ENCODE data around the gene CSNK1A1.

DNA sequence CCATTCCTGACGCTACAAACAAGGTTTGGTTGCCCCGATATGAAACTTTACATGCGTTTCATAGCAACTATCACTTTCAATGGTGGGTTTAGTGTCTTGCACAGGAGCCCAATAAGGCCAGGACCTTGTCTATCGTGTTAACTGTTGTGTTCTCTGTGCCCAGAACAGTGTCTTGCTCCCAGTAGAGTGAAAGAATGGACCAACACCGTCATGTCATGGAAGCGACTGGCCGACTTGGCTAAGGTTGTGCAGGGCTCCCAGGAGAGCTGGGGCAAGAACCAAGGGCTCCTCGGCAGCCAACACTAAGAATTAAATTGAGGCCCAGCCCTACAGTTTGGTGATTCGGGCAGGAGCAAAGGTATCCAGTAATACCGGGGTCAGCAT lies 29.6 kb upstream of the CSNK1A1 start:
- TF ChIP-seq POLR2A (IDR thresholded peaks at IDR 0.05): no peak
- TF ChIP-seq, protein P1, sequence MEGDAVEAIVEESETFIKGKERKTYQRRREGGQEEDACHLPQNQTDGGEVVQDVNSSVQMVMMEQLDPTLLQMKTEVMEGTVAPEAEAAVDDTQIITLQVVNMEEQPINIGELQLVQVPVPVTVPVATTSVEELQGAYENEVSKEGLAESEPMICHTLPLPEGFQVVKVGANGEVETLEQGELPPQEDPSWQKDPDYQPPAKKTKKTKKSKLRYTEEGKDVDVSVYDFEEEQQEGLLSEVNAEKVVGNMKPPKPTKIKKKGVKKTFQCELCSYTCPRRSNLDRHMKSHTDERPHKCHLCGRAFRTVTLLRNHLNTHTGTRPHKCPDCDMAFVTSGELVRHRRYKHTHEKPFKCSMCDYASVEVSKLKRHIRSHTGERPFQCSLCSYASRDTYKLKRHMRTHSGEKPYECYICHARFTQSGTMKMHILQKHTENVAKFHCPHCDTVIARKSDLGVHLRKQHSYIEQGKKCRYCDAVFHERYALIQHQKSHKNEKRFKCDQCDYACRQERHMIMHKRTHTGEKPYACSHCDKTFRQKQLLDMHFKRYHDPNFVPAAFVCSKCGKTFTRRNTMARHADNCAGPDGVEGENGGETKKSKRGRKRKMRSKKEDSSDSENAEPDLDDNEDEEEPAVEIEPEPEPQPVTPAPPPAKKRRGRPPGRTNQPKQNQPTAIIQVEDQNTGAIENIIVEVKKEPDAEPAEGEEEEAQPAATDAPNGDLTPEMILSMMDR (IDR thresholded peaks at IDR 0.05): no peak
